Measurements from ENCODE around the gene TMEM91.
"Not testable (repeated sequence)": the region's sequence is repeated elsewhere in the genome, so short reads cannot be mapped to it uniquely, and the experiment has no call there.

Gene TMEM91

GRCh38 chr19:41353466-41354342 is 22.6 kb upstream of the TMEM91 start, which contains the start of gene TGFB1:
Gene TGFB1 (minus strand): TSS chr19:41353922. CDS start chr19:41353044, 878 bp downstream.
- DNase-seq = peak; percentile 67

- DNase-seq = no peak
Measured at GRCh38 chr19:41354343-41354953, 21.9 kb upstream of the TMEM91 start.

- DNase-seq = no peak
Measured at GRCh38 chr19:41355035-41355434, 21.3 kb upstream of the TMEM91 start.

GRCh38 chr19:41355802-41356201 is 20.5 kb upstream of the TMEM91 start:
- no peak for DNase-seq

GRCh38 chr19:41356984-41357739 is 19.2 kb upstream of the TMEM91 start:
- DNase-seq = no peak

GRCh38 chr19:41357746-41358145 is 18.6 kb upstream of the TMEM91 start:
- DNase-seq = no peak

- DNase-seq = no peak
Measured at GRCh38 chr19:41359741-41360140, 16.6 kb upstream of the TMEM91 start.

GRCh38 chr19:41362143-41362847 is 14.0 kb upstream of the TMEM91 start:
- DNase-seq = no peak

- no peak for DNase-seq
Measured at GRCh38 chr19:41363371-41363752, 13.0 kb upstream of the TMEM91 start.

GRCh38 chr19:41363753-41364523 is 12.4 kb upstream of the TMEM91 start, which contains the start of gene B9D2:
Gene B9D2 (minus strand): TSS chr19:41364149. CDS start chr19:41363519, 630 bp downstream.
- DNase-seq = peak; percentile 92

- peak; percentile 63 for DNase-seq
Measured at GRCh38 chr19:41364524-41365391, 11.6 kb upstream of the TMEM91 start.

GRCh38 chr19:41366089-41366488 is 10.2 kb upstream of the TMEM91 start:
- DNase-seq = no peak

GRCh38 chr19:41367848-41368301 is 8.5 kb upstream of the TMEM91 start:
- peak; percentile 89 for DNase-seq

GRCh38 chr19:41369769-41370168 is 6.6 kb upstream of the TMEM91 start:
- no peak for DNase-seq

- not testable (repeated sequence) for DNase-seq
Measured at GRCh38 chr19:41371119-41371518, 5.2 kb upstream of the TMEM91 start.

- no peak for DNase-seq
Measured at GRCh38 chr19:41371541-41371940, 4.8 kb upstream of the TMEM91 start.

- DNase-seq = no peak
Measured at GRCh38 chr19:41372501-41372900, 3.8 kb upstream of the TMEM91 start.

- no peak for DNase-seq
Measured at GRCh38 chr19:41373993-41374392, 2.3 kb upstream of the TMEM91 start.

- no peak for DNase-seq
Measured at GRCh38 chr19:41376998-41377365, 649 bp downstream of the TMEM91 start.

- DNase-seq = no peak
Measured at GRCh38 chr19:41377977-41378709, 1.8 kb downstream of the TMEM91 start.
